Sciatic nerve (tissue), 2 donors: ENCODE data around the gene PKNOX2. TPM values are rescaled to one million over a fixed set of nuclear protein-coding genes. Genes with fewer than 3 reads are reported as not detected.
A peak's percentile ranks its signal among the peaks of the same experiment; 100 is the strongest.

Source experiments
- ATAC-seq: fragments of 200-7000 bp; cut with Tn5 transposase; one replicate; pipeline ENCODE4 v1.9.1; 2020; ENCODE audit warnings: mild to moderate bottlenecking, moderate library complexity
- DNase-seq: peaks from one replicate; pipeline ENCODE4 v3.0.0-alpha.2; 2020; ENCODE audit warnings: low spot score
- intact Hi-C: fragments of 100-400 bp; cut with DNase I; formaldehyde crosslinking; loops from one replicate; pipeline ENCODE4 v1.14.2; 2022
- total RNA-seq: library from RNA; stranded (reverse); fragmentation: NEBNext Ultra II Directional; extraction: Animal tissue kit (Norgen Biotek cat#: 25700); gene quantifications from one replicate; pipeline ENCODE4 v1.2.1, GENCODE V29; 2021
- donor health status: DM: no; HTN: no; CAD: no.
- donor health status: DM: no; HTN: no; CAD: no.

The PKNOX2 gene
- total RNA-seq, 1 donor from 2014 or later, result 17.3 TPM

- DNase-seq, result no peak
- intact Hi-C loops, result loop anchor here (5.0 kb wide), 1 partner anchor 178 kb away; no protein-coding TSS in a partner anchor
Measured at GRCh38 chr11:125168918-125169456, 4.4 kb downstream of the PKNOX2 start.

DNA sequence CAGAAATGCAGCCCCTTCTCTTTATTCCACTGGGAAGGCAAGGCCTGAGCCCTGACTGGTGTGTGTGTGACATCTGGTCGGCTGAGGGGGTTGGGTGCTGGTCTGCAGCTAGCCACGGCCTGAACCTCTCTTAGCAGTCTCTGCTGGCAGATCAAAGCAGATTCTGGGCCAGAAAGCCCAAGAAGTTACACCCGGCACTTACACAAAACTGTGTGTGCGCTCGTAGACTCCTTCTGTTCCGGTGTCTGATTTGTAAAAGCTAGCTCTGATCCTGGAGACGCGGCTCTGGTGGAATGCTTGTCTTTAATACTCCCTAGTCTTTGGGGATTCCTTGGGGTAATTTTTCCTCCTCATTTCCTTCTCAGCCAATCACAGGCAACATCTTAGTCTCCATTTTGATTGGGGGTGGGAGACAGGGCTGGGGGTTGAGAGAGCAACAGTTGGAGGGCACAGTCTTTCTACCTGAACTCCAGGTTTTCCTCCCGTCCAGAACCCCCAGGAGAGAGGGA, 5.5 kb downstream of the PKNOX2 start:
- peak; percentile 19 for ATAC-seq
- intact Hi-C loops, result no loop called here
- no peak for DNase-seq

More at GRCh38 chr11:125168918-125169456, 4.4 kb downstream of the PKNOX2 start:
- no peak for ATAC-seq

- ATAC-seq, result peak; percentile 70
- intact Hi-C loops, result no loop called here
- no peak for DNase-seq
Measured at GRCh38 chr11:125170510-125171031, 6.0 kb downstream of the PKNOX2 start.

DNA sequence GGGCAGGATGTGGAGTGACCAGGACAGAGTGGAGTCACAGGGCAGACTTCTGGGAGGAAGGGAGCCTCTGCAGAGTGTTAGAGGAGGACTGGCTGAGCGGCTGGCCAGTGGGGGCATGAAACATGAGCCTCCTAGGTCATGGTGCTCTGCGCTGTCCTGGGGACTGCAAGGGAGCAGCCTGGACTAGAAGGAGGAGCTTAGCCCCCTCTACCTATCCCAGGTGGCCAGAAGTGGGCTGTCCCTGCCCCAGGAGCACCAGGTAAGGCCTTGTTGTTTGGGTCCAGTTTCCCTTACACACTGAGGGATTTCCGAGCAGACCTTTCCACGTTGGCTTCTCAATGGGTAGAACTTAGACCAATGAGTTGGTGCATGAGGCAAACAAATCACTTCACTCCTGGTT, 7.4 kb downstream of the PKNOX2 start:
- no peak for DNase-seq
- intact Hi-C loops, result no loop called here
- ATAC-seq, result no peak

DNA sequence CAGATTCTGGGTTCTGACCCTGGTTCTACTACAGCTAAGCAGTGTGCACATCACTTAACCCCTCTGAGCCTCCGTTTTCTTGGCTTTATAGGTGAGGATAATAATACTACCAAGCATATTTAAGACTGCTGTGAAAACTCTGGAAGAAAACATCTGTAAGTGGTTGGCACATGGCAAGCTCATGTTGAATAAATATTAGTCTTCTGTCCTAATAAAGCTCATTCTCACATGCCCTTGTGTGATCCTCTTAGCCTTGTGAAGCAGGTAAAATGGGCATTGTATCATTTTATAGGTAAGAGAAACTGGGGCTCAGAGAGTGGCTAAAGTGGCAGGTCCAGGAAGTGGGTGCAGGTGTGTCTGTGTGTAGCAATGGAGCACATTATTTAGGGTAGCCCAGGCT, 8.5 kb downstream of the PKNOX2 start:
- DNase-seq (no peak), ATAC-seq (no peak)
- intact Hi-C loops, result no loop called here

GRCh38 chr11:125173556-125173955, 9.0 kb downstream of the PKNOX2 start:
- no peak for DNase-seq
- intact Hi-C loops, result no loop called here
- no peak for ATAC-seq

GRCh38 chr11:125174057-125174456, 9.5 kb downstream of the PKNOX2 start:
- no peak for DNase-seq
- no peak for ATAC-seq
- intact Hi-C loops, result no loop called here

GRCh38 chr11:125174686-125175085, 10.1 kb downstream of the PKNOX2 start:
- DNase-seq (no peak), ATAC-seq (no peak)
- intact Hi-C loops, result no loop called here

- ATAC-seq (no peak), DNase-seq (no peak)
- intact Hi-C loops, result no loop called here
Measured at GRCh38 chr11:125175166-125175565, 10.6 kb downstream of the PKNOX2 start.

DNA sequence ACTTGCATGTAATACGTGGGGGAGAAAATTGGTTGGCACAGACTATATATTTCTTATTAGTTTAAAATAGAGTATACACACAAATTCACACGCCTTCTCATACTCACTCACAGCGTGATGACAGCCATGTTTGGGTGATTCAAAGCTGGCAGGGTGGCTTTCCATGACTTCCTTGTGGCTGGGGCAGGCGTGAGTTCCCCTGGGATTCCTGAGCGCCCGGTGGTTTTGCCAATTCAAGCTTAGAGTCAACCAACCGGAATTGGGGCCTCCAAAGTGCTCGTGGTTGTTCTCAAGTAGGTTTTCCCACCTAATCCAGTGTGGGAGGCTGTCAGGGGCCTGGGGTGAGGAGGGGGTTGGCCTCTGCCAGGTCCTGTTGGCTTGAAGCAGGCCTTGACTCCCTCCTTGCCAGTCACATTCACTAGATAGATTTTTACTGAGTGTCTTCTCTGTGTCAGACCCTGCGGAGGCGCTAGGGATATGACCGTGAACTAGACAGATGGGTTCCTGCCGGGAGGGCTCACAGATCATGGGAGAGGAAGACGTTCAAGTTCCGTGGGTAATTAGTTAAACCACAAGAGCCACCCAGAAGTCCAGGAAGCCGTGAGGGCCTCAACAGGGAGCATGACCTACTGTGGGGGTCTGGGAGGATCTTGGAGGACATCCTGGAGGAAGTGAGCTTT, 11.5 kb downstream of the PKNOX2 start:
- ATAC-seq, result no peak
- no peak for DNase-seq
- intact Hi-C loops, result no loop called here

DNA sequence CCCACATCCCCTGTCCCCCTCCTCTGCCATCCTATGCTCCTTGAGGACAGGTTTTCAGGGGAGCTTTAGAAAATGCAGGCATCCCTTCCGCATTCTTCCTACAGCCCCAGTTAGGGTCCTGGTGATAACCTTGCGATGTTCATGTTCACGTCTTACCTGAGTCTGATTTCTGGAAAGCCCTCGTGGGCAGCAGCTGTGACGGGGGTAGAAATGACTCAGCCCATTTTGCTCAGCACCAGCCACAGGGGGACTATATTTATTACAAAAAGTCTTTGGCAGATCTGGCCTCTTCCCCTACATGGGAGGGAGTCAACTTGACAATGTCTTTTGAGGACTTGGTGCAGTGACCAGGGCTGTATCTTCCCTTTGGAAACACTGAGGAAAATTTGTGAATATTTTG, 12.3 kb downstream of the PKNOX2 start:
- intact Hi-C loops, result no loop called here
- DNase-seq, result no peak
- peak; percentile 27 for ATAC-seq

- ATAC-seq (no peak), DNase-seq (no peak)
- intact Hi-C loops, result no loop called here
Measured at GRCh38 chr11:125177543-125177942, 13.0 kb downstream of the PKNOX2 start.

GRCh38 chr11:125179346-125179745, 14.8 kb downstream of the PKNOX2 start:
- no peak for DNase-seq
- intact Hi-C loops, result no loop called here
- ATAC-seq, result no peak

GRCh38 chr11:125179895-125180294, 15.3 kb downstream of the PKNOX2 start:
- intact Hi-C loops, result no loop called here
- ATAC-seq (no peak), DNase-seq (no peak)

GRCh38 chr11:125180413-125181305, 16.1 kb downstream of the PKNOX2 start:
- no peak for DNase-seq
- peak; percentile 49 for ATAC-seq
- intact Hi-C loops, result no loop called here

GRCh38 chr11:125182573-125182972, 18.0 kb downstream of the PKNOX2 start:
- intact Hi-C loops, result no loop called here
- DNase-seq, result no peak

DNA sequence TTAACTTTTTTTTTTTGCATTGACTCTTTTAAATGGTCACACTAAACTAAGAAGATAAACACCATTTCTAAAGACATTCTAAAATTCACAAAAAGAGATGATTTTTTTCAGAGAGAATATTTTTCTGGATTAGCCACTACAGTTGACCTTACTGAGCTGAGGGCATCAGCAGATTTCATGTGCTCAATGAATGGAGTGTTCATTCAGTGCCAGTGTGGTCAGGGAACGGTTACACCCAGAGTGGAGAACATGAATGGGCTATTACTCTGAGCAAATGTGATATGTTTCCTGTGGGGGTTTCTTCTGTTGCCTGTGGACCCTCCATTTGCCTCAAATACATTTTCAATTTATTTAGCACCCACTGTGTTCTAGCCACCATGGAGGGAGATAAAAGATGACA, 19.1 kb downstream of the PKNOX2 start:
- DNase-seq (no peak), ATAC-seq (no peak)
- intact Hi-C loops, result no loop called here

More at GRCh38 chr11:125182573-125182972, 18.0 kb downstream of the PKNOX2 start:
- ATAC-seq, result peak; percentile 81

- ATAC-seq, result no peak
- intact Hi-C loops, result no loop called here
- DNase-seq, result no peak
Measured at GRCh38 chr11:125188021-125188420, 23.5 kb downstream of the PKNOX2 start.

DNA sequence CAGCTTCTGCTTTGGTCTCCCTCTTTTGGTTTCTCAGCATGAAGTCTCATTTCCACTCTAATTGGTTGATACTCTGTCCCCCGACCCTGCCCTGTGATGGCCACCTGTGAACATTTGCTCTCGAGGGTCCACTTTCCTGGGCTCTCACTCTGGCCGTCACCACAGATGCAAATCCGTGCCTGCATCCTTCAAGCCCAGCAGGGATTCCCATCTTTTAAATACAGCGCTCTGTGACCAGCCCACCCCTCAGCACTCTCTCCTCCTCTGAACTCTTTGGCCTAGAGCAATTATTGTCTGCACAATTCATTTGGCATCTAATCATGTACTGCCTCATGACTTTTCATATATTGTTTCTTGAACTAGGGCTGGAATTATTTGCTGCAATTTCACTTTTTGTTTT, 26.0 kb downstream of the PKNOX2 start:
- no peak for ATAC-seq
- intact Hi-C loops, result no loop called here
- DNase-seq, result no peak

GRCh38 chr11:125192183-125192582, 27.6 kb downstream of the PKNOX2 start:
- intact Hi-C loops, result no loop called here
- DNase-seq (no peak), ATAC-seq (no peak)
